HG03457 (cell line): Measurements from ENCODE around the gene ARSA.

Source experiments
- ATAC-seq: cut with Tn5 transposase; IDR thresholded peaks from one replicate; pipeline ENCODE4 v1.9.1; 2021; ENCODE audit warnings: moderate number of reproducible peaks; ENCODE audit not compliant: unreplicated experiment

ARSA gene

DNA sequence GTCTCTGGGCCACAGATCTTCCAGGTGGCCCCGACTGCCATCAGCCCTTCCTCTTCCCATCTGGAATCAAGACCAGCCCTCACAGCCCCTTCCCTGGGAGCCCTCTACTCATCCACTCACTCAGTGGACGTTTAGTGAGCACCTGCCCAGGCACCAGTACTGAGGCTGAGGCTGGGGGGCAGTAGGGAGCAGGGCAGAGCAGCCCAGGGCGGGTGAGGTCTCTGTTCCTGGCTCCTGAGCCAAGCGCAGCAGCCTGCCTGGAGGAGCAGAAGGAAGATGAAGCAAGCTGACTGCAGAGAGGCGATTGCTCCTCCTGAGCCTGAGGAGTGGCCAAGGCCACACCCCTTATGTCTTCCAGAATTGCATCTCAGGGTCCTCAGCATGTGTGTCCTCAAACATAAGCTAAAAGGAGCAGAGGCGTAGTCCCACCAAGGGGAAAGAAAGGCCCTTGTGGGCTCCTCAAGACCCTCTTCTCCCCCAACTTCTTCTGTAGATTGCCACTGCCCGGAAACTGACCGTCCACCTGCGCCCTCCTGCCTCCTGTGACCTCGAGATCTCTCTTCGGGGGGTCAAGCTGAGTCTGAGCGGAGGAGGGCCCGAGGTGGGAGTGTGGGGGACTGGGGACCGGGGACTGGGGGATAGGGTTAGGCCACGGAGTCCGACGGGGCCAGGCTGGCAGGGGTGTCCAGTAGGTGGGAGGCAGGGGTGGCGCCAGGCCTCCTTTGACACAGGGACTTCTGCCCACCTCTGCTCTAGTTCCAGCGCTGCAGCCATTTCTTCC lies 21.6 kb downstream of the ARSA start:
- ATAC-seq, result no peak

DNA sequence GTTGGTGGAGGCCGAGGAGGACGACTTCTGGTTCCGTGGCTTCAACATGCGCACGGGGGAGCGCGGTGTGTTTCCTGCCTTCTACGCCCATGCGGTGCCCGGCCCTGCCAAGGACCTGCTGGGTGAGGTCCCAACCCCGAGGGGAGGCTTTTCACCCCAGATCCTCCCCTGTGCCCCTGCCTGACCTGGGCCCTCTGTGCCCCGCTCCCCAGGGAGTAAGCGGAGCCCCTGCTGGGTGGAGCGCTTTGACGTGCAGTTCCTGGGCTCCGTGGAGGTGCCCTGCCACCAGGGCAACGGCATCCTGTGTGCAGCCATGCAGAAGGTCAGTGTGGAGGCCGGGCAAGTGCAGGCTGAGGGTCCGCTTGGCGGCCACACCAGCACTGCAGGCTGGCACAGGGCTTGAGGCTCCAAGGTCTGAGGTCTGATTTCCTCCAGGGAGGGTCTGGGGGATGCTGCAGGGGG lies 22.3 kb downstream of the ARSA start:
- ATAC-seq, result no peak

DNA sequence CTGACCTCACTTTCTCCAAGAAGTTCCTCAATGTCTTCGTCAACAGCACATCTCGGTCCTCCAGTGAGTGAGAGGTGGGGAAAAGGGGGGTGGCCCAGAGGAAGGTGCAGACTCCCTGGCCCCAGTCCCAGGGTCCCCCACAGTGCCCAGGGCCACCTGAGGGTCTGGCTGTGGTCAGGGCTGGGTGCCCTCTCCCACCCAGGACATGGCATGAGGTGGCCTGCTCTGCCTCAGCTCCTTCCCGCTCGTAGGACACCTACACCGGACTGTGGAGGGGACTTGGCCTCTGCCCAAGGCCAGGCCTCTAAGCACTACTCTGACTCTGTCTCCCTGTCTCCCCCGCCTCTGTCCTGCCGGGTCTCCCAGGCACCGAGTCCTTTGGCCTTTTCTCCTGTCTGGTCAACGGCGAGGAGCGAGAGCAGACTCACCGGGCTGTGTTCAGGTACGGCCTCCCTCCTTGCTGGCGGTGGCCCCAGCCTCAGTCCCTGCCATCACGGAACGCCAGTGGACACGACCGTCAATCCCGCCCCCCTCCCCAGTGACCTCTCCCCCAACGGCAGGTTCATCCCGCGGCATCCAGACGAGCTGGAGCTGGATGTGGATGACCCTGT lies 22.8 kb downstream of the ARSA start:
- no peak for ATAC-seq

DNA sequence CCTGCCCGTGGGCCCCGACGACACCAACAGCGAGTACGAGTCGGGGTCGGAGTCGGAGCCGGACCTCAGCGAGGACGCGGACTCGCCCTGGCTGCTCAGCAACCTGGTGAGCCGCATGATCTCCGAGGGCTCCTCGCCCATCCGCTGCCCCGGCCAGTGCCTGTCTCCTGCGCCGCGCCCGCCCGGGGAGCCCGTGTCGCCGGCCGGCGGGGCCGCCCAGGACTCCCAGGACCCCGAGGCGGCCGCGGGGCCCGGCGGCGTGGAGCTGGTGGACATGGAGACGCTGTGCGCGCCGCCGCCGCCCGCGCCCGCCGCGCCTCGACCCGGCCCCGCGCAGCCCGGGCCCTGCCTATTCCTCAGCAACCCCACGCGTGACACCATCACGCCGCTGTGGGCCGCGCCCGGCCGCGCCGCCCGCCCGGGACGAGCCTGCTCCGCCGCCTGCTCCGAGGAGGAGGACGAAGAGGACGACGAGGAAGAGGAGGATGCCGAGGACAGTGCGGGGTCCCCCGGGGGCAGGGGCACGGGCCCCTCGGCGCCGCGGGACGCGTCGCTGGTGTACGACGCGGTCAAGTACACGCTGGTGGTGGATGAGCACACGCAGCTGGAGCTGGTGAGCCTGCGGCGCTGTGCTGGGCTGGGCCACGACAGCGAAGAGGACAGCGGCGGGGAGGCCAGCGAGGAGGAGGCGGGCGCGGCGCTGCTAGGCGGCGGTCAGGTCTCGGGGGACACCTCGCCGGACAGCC lies 23.5 kb downstream of the ARSA start:
- no peak for ATAC-seq

DNA sequence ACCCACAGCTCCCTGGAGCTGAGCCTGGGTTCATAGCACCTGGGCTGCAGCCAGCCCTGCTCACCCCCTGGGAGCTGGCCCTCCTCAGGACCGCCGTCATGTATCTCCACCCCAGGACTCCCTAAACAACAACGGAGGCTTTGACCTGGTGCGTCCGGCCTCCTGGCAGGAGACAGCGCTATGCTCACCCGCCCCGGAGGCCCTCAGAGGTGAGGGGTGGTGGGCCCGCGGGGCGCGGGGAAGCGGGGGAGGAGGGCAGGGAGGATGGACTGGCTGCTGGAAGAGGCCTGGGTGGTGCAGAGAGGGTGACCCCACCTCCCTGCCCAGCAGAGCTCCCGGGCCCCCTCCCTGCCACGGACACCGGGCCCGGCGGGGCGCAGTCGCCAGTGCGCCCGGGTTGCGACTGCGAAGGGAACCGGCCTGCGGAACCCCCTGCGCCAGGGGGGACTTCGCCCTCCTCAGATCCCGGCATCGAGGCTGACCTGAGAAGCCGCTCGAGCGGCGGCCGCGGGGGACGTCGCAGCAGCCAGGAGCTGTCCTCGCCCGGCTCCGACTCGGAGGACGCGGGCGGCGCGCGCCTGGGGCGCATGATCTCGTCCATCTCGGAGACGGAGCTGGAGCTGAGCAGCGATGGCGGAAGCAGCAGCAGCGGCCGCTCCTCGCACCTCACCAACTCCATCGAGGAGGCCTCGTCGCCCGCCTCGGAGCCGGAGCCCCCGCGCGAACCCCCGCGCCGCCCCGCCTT lies 24.3 kb downstream of the ARSA start:
- no peak for ATAC-seq

DNA sequence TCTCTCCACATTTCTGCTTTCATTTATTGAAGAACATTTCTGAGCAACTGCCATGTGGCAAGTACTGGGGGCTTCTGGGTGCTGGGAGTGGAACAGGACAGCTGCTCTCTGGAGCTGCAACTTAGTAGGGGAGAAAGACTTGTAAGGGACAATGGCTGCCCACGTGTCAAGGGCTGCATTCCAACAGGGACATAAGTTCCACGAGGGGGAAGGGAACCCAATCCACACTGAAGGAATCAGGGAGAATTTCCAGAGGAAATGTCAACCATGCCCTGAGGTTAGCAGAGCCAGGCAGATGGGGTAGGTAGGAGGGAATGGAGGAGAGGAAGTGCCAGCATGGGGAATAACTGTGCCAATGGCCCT lies 25.6 kb downstream of the ARSA start:
- no peak for ATAC-seq

DNA sequence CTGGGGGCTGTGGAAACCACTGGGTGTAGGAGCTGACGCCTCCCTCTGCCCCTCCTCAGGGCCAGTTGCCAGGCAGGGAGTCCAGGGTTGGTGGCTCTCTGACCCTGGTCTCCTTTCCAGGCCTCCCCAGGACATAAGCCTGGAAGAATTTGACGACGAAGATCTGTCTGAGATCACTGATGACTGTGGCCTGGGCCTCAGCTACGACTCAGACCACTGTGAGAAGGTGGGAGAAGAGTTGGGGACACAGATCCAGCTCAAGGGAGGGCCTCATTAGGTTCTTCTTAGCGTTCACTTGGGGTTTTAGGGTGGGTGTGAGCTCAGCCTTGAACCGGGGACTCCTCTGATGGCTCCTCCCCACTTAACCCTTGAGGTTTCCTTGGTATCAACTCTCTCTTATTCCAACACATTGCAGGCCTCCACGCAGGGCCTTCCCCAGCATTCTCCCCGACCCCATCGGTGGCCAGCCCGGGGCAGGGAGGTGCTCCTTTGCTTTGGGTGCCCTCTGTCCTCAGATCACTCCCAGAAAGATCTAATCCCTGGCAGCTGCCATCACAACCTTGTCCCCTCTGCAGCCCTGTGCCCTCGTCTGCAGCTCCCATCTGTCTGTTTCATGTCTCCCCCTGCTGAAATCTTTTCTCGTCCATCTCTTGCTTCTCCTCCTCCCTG lies 26.1 kb downstream of the ARSA start:
- no peak for ATAC-seq

DNA sequence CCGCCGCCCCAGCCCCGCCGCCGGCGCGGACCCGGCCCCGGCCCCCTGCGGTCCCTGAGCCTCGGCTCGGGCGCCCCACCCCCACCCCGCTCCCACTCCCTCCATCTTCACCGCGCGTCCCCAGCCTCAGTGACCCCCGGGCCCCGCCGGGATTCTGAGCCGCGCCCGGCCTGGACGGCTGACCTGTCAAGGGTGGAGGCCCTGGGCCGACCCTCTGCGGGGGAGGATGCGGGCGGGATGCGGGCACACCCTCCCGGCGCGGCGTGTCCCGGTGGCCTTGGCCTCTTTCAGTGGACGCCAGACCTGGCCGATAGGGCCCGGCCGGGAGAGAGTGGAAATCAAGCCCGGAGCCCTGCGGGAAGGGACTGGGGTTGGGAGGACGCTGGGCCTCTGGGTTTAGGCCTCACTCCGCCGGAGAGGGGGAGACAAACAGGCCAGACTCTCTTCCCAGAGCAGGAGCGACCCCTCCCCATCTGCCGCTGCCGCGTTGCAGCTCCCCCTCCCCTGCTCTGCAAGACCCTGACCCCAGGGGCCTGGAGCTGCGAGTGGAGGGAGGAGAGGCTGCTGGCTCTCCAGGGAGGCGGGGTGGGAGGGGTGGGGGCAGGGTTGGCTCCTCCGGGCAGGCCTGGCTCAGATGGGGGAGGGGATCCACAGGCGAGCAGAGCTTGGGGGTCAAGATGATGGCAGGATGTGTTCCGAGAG lies 26.8 kb downstream of the ARSA start:
- ATAC-seq, result no peak

DNA sequence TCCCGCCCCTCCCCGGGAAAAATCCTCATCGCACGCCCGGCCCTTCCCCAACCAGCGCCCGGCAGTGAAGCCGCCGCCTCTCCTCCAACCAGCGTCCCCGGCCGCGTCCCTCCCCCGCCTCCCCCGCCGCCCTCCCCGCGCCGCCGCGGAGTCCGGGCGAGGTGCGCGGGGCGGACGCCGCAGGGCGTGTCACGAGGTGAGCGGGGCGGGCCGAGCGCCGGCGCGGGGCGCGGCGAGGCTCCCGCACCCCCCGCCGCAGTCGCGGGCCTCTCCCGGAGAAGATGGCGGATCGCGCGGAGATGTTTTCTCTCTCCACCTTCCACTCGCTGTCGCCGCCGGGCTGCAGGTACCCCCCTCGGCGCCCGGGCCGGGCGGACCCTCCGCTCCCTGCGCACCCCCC lies 27.4 kb downstream of the ARSA start, which contains the start of gene MAPK8IP2:
MAPK8IP2 (plus strand) TSS at position 256 of the 400 bp plus-strand sequence; CDS start at position 282, 26 bp downstream.
- no peak for ATAC-seq

DNA sequence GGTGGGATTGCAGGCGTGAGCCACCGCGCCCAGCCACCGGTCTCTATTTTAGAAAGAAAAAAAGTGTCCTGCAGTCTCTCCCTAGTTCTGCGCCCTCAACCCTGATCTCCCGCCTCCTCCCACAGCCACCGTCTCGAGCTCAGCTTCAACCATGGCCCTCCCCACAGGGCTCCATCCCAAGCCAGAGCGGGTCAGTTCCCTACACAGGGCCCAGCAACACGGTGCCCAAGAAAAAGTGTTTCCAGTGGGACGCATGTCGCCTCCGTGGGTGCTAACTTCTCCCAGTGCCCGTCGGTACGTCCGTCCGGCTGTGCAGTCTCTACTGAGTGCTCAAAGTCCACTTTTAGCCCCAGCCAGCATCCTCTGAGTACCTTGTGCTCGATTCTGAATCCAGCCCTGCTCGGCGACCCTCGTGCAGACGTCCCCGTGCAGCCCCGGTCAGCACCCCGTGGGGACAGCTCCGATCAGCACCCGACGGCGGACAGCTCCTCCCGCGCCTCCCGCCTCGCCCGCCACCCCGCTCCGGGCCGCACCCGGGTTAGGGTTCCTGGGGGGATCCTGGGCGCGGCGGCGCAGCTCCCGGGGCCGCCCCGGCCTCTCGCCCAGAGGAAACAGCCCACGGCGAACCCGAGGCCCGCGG lies 28.0 kb downstream of the ARSA start:
- no peak for ATAC-seq

DNA sequence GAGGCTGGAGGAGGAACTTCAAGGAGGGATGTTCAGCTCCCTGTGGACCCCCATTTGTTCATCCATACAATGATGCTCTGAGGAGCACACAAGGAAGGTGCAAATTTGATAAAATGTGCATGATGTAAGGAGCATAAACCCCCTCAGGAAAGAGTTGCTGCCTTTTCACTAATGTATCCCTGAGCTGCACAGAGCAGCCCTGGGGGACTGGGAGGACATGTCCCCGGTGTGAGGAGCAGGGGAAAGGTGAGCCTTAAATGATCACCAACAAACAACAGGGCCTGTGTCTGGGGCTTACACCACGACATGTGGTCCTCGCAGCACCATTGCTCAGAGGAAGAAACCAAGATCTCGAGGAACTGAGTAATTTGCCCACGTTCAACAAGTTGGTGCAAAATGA lies 30.9 kb downstream of the ARSA start:
- ATAC-seq, result no peak

DNA sequence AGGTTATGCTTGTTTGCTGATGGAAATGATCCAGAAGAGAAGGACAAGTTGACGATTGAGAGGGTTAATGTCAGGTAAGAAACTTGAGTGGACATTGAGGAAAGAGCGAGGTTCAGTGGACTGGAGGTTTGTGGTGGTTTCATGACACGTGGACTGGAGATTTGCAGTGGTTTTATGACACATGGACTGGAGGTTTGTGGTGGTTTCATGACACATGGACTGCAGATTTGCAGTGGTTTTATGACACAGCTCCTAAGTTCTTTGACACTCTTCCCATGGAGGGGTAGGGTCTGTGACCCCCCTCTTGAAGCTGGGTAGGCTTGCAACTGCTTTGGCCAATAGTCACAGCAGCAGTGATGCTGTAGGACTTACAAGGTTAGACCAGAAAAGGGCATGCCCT lies 32.8 kb downstream of the ARSA start:
- no peak for ATAC-seq

DNA sequence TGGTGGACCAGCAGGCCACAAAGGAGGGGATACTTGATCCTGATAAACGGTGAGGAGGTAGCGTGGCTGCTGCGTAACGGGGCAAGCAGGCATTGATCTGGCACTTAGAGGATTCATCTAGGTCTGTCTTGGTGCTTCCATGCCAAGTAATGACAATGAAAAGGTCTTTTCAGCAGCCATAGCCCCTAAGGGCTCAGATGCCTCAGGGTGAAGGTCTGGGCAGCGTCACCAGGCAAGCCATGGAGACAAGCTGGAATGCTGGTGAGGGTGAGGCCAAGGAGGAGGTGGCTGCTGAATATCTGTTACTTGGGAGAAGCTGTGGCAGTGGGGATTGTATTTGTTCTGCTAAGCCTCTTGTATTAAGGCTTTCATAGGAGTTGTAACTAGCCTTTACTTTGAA lies 40.5 kb downstream of the ARSA start:
- ATAC-seq, result no peak

DNA sequence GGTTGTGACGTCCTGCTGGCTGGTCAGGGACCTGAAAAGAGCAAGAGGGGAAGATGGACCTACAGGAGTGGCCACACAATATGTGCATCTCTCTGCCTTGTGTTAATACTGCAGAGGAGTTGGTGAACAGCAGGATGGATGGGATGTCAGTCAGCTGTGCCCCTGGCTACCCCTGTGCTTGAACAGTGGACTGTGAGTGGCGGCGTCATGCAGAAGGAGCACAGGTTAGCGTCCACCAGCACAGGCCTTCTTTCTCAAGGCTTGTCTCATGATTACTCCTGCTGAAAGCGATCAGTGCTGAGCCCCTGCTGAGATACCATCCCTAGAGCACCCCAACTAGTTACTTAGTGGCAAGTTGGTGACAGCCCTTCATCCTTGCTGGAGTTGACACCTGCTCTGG lies 41.5 kb downstream of the ARSA start:
- no peak for ATAC-seq

DNA sequence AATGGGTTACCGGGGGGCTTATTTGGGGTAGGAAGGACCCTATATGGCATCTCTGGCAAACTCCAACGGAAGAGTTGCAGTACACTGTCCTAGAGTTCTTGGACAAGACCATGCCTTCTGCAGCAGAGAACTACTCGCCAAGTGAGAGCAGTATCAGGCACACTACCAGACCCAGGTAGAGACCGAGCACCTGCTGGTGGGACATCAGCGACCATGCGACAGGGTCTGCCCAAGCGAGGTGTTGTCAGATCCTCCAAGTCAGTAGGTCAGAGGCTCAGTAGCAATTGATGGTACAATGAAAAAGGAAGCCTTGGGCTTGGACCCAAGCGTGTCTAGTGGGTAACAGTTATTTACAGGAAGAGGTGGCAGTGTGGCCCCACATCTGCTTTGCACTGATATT lies 42.2 kb downstream of the ARSA start:
- no peak for ATAC-seq

DNA sequence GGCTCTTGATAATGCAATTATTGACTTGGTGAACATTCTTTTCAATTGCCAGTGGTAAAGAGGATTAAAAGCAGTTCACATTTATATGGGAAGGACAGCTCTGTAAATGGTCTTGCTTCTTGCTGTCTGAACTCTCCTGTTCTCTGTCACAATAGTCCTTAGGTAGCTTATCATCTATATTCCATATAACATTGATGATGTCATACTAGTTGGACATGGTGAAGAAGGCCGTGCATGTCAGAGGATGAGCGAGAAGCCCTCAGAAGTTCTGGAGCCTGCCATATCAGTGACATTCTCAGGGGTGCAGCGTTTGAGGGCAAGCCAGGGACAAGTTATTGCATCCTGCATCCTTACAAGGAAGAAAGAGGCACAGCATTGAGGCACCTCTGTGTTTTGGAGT lies 42.7 kb downstream of the ARSA start:
- ATAC-seq, result no peak

DNA sequence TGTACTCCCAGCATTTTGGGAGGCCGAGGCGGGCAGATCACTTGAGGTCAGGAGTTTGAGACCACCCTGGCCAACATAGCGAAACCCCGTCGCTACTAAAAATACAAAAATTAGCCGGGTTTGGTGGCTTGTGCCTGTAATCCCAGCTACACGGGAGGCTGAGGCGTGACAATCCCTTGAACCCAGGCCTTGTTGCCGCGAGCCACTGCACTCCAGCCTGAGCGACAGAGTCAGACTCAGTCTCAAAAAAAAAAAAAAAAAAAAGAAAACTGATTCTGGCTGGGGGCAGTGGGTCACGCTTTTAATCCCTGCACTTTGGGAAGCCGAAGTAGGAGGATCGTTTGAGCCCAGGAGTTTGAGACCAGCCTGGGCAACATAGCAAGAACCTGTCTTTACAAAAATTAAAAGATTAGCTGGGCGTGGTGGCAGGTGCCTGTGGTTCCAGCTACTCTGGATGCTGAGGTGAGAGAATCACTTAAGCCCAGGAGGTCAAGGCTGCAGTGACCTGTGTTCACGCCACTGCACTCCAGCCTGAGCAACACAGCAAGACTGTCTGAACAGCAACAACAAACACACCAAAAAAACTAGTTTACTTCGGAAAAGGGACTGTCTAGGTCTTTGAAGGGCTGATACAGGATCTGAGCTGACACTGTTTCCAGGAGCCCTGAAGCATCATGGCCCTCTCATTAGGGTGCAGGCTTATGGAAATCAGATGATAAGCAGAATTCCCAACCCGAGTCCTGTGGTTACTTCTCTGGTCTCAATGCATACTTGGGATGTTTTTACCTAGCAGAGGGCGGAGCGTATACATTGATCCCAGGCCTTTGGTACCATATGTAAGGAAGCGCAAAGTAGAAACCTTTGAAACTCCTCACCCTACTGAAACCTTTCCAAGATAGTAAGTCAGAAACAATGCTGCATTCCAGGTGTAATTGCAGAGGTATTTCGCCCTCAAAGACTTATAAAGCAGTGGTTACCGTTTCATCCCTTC lies 43.6 kb downstream of the ARSA start:
- ATAC-seq, result no peak

DNA sequence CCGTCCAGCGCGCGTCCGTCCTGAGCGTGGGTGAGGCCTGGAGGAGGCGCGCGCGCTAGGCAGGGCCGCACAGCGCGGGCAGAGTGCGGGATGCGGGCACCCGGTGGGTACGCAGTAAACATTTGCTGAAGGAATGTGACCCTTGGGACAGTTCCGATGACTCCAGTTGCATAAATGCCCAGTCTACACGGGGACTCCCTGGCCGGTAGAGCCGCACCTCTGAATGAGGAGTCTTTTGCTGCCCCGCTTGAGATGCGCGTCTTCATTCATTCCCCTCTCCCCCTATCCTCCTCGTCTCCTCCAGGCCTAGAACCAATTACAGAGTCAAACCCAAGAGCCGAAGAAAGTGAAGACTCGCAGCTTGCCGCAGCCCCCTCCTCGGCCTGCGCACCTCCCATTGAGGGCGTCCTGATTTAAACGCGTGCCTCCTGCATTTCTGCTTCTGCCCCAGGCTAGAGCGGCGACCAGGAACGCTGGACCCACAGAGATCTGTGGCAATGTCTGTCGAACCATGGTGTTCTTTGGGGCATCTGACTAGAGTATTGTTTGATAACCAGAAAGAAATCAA lies 44.6 kb downstream of the ARSA start:
- no peak for ATAC-seq
